GM12874 (cell line): Measurements from ENCODE around the gene SUPT3H.

ENCODE experiments used
- TF ChIP-seq, protein P1 (sequence below): IDR thresholded peaks from 2 replicates; pipeline ENCODE4 v1.5.1; 2011; ENCODE audit warnings: low read depth, mild to moderate bottlenecking, control low read depth, low read length, moderate library complexity; ENCODE audit not compliant: insufficient read depth

The SUPT3H gene

DNA sequence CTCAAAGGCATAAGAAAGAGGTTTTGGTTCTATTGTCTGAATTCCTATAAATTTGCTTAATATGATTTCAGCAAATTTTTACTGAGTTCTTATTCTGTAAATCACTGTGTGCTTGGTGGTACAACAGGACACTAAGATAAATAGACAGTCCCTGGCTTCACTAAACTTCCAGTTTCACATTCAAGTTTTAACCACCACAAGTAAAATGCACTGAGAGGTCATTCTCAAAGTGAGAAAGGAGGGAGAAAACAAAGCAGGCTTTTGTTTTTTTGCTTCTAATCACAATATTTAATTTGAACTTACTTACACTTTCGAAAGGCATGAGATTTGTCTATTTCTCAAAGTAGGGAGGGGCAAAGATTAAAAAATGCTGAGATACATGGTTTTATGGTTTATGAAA, 544.5 kb downstream of the SUPT3H start:
- TF ChIP-seq, protein P1, sequence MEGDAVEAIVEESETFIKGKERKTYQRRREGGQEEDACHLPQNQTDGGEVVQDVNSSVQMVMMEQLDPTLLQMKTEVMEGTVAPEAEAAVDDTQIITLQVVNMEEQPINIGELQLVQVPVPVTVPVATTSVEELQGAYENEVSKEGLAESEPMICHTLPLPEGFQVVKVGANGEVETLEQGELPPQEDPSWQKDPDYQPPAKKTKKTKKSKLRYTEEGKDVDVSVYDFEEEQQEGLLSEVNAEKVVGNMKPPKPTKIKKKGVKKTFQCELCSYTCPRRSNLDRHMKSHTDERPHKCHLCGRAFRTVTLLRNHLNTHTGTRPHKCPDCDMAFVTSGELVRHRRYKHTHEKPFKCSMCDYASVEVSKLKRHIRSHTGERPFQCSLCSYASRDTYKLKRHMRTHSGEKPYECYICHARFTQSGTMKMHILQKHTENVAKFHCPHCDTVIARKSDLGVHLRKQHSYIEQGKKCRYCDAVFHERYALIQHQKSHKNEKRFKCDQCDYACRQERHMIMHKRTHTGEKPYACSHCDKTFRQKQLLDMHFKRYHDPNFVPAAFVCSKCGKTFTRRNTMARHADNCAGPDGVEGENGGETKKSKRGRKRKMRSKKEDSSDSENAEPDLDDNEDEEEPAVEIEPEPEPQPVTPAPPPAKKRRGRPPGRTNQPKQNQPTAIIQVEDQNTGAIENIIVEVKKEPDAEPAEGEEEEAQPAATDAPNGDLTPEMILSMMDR, result no peak

DNA sequence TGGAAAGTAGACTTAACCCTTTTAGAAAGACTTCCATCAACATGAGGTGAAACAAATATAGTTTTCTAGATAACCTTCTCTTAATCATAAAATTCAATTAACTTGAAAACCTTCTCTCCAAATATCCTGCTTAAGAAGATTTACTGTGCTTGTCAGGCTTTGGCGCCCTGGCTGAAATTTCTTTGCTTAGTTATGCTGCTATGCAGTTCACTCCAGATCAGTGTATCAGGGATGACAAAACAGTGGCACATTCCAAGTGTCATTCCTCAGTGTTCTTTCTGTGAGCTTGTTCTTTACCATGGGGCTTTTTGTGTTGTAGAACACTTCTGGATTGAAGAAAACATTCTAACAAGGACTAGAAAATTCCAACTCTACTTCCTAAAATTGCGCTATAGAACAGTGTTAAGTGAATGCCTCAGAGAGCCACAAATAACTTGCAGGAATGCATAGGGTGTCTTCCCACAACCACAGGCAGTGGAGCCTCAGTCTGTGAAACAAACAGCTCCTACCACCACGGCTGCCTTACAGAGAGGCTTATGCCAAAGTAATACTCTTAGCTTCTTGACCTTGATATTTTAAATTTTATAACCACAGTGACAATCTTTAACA, 546.6 kb downstream of the SUPT3H start:
- TF ChIP-seq, protein P1, result no peak

DNA sequence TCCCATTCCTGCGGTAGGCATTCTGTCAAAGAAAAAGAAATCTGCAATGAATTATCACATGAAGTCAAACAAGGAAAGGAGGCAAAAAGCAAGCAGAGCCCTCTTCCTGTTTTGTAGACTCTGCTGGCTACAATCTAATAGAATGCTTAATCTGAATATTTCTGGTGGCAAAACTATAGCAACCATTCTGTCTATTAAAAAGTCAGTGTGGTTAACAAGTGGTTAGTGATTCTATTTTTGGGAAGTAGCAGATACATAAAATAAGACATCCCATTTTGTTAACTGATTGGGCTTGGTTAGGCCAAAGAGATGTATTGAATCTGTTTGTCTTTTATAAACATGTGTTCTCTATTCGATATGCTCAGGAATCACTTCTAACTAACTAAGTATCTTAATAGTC, 547.9 kb downstream of the SUPT3H start:
- TF ChIP-seq, protein P1, result no peak

DNA sequence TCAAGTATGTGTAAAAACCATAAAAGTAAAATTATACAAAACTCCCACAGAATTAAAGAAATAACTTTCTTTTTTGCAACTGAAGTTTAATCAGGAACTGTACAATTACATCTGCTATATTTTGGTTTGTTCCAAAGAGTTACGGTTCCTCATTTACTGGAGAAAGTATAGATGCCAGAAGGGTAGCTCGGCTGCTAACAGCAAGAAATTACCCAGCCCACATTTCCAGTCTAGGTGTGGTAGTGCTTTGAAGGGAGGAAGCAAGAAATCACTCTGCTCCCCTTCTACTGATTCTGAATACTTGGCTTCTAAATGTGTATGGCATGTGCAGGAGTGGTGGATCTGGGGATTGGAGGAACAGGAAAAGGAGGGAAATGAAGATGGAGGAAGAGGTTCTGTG, 549.0 kb downstream of the SUPT3H start:
- TF ChIP-seq, protein P1, result no peak

DNA sequence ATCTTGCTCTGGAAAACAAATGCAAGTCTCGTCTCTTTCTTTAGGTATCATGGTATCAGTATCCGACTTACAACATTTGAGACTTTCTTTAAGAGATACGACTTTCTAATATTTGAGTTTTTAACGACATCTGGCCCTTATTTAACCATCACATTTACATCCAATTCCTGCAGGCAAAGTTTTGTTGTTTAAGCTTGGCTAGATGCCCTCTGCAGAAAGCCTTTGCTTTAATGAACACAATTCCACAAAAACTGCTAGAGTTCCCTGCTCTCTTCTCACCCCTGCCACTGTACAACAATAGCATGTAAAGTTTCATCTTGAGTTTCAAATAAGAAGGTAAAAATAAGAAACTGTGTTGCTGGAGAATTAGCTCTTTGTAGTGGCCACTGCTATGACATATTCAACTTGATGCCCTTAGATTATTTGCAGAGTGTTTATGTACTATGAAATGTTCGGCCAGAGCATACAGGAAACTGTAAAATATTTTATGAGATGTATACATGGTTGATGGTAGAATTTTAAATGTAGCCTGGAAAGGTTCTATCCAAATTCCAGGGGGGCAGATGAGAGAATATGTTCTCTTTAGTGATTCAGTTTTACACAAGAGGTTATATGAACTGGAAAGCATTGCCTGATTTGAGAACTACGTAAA, 551.6 kb downstream of the SUPT3H start:
- TF ChIP-seq, protein P1, result no peak

DNA sequence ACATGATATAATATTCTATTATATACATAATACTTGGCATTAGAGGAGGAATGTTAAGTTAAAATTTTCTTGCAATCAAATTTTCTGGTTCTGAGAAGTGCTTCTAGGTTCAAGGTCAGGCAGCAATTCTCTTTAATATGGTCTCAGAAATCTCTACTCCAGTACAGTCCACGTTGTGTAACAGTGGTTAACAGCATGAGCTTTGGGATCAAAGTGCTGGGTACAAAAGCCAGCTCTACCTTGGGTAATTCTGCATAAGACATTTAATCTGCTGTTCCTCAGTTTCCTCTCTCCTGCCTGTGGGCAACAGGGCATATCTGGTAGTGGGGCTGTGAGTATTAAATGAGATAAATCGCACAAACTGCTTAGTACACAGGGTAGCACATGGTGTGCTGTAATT, 552.5 kb downstream of the SUPT3H start:
- TF ChIP-seq, protein P1, result no peak

DNA sequence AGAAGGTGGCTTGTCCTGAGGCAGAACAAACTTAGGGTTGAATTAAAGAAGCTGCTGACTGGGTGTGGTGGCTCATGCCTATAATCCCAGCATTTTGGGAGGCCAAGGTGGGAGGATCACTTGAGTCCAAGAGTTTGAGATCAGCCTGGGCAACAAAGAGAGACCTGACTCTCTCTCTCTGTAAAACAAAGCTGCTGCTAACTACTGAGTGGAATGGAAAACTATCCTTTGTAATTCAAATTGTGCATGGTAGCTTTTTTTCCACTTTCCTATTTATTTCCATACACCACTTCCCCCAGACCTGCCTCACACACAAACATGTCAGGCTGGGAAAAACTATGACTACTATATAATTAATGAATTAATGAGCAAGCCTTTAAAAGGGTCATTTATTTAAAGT, 553.2 kb downstream of the SUPT3H start:
- TF ChIP-seq, protein P1, result no peak
